Cardiac muscle cell (in vitro differentiated cells and primary cell): ENCODE results near the gene SYTL1. TPM values are rescaled to one million over a fixed set of nuclear protein-coding genes. Genes with fewer than 3 reads are reported as not detected.
A peak's percentile ranks its signal among the peaks of the same experiment; 100 is the strongest.

Source experiments
- DNase-seq, 2 donors: peaks; one replicate each; pipeline versions ENCODE4 v3.0.0 to v3.0.0-alpha.2; 2010 to 2017; ENCODE audit warnings: low read depth in 1 of 2, low spot score in 1 of 2
- H3K27ac ChIP-seq: fragments of 200-600 bp; sonication (generic); 2 replicates; pipeline ENCODE4 v1.5.1; 2016
- H3K27me3 ChIP-seq: fragments of 200-600 bp; sonication (generic); 2 replicates; pipeline ENCODE4 v1.6.0; 2016; ENCODE audit warnings: control low read depth
- H3K36me3 ChIP-seq: fragments of 200-600 bp; sonication (generic); 2 replicates; pipeline ENCODE4 v1.5.1; 2016; ENCODE audit warnings: control low read depth
- H3K4me1 ChIP-seq: fragments of 200-600 bp; sonication (generic); 2 replicates; pipeline ENCODE4 v1.8.1; 2017; ENCODE audit warnings: low read depth, mild to moderate bottlenecking, mixed run types
- H3K4me3 ChIP-seq: fragments of 200-600 bp; sonication (generic); 2 replicates; pipeline ENCODE4 v1.5.1; 2016; ENCODE audit warnings: mild to moderate bottlenecking
- H3K9me3 ChIP-seq: fragments of 200-600 bp; sonication (generic); 2 replicates; pipeline ENCODE4 v1.5.1; 2017; ENCODE audit warnings: low read depth, mild to moderate bottlenecking, control low read depth
- CTCF ChIP-seq: IDR thresholded peaks from 2 replicates; pipeline ENCODE4 v1.5.1; 2012; ENCODE audit warnings: low read depth, mild to moderate bottlenecking, low read length
- polyA plus RNA-seq: library from polyadenylated mRNA; unstranded; fragments of >200 nt; fragmentation: Nextera tagmentation; extraction: Ambion mirVana; gene quantifications from 2 replicates; pipeline ENCODE4 v1.2.1, GENCODE V29; 2016
- total RNA-seq: library from RNA; depleted of rRNA; stranded (reverse); fragments of >200 nt; gene quantifications from 2 replicates; pipeline ENCODE4 v1.2.3, GENCODE V29; 2016

Gene SYTL1
- total and polyA plus RNA-seq, 2 experiments from 2014 or later, result 14.7 to 44.1 TPM

GRCh38 chr1:27343639-27344025, 1.8 kb downstream of the SYTL1 start:
- Histone ChIP-seq H3K4me1 (peaks cover 28% of the 10 kb centered on the region), H3K27me3 (no peaks in the 10 kb centered on the region), H3K9me3 (no peaks in the 10 kb centered on the region), H3K27ac (no peak overlapping the region), H3K4me3 (no peak overlapping the region), H3K36me3 (no peaks in the 10 kb centered on the region)
- no peak for DNase-seq
- TF ChIP-seq CTCF, result no peak

- Histone ChIP-seq H3K27me3 (no peaks in the 10 kb centered on the region), H3K9me3 (no peaks in the 10 kb centered on the region), H3K4me3 (no peak overlapping the region), H3K27ac (no peak overlapping the region), H3K36me3 (no peaks in the 10 kb centered on the region), H3K4me1 (peaks cover 24% of the 10 kb centered on the region)
- TF ChIP-seq CTCF, result no peak
- no peak for DNase-seq
Observed at GRCh38 chr1:27345272-27345671, 3.5 kb downstream of the SYTL1 start.

GRCh38 chr1:27346357-27346756, 4.5 kb downstream of the SYTL1 start:
- no peak for DNase-seq
- Histone ChIP-seq H3K27me3 (no peaks in the 10 kb centered on the region), H3K4me3 (no peak overlapping the region), H3K36me3 (no peaks in the 10 kb centered on the region), H3K9me3 (no peaks in the 10 kb centered on the region), H3K4me1 (peaks cover 24% of the 10 kb centered on the region), H3K27ac (no peak overlapping the region)
- no peak for TF ChIP-seq CTCF

GRCh38 chr1:27346991-27347624, 5.3 kb downstream of the SYTL1 start:
- DNase-seq, result no peak
- no peak overlapping the region for H3K27ac ChIP-seq
- TF ChIP-seq CTCF, result no peak
- no peaks in the 10 kb centered on the region for H3K9me3 ChIP-seq
- H3K36me3 ChIP-seq, result no peaks in the 10 kb centered on the region
- no peak overlapping the region for H3K4me3 ChIP-seq
- no peaks in the 10 kb centered on the region for H3K27me3 ChIP-seq
- peaks cover 17% of the 10 kb centered on the region for H3K4me1 ChIP-seq

GRCh38 chr1:27348861-27349783, 7.3 kb downstream of the SYTL1 start:
- no peaks in the 10 kb centered on the region for H3K9me3 ChIP-seq
- peak; percentile 31 to 69 for DNase-seq
- H3K36me3 ChIP-seq, result no peaks in the 10 kb centered on the region
- no peaks in the 10 kb centered on the region for H3K27me3 ChIP-seq
- peaks cover 5% of the 10 kb centered on the region for H3K4me1 ChIP-seq
- peak overlapping the region; percentile 47 for H3K4me3 ChIP-seq
- H3K27ac ChIP-seq, result no peak overlapping the region
- no peak for TF ChIP-seq CTCF
